Fibroblast of mammary gland (primary cell): ENCODE measurements around the gene SLC8A2.

Source experiments
- DNase-seq: peaks from one replicate; pipeline ENCODE4 v3.0.0-alpha.2; 2010; ENCODE audit warnings: low read depth
- H3K4me3 ChIP-seq: 2 replicates; pipeline ENCODE4 v1.5.1; 2011; ENCODE audit warnings: low read depth, mild to moderate bottlenecking, low read length, moderate library complexity; ENCODE audit not compliant: control insufficient read depth
- CTCF ChIP-seq: conservative IDR thresholded peaks from 2 replicates; pipeline ENCODE4 v1.5.1; 2011; ENCODE audit warnings: low read depth, low read length, inconsistent platforms; ENCODE audit not compliant: control insufficient read depth, insufficient read depth

Gene SLC8A2

GRCh38 chr19:47438793-47439220 lies 32.9 kb downstream of the SLC8A2 start:
- no peak for TF ChIP-seq CTCF
- DNase-seq: no peak
- no peak overlapping the region for H3K4me3 ChIP-seq

GRCh38 chr19:47437500-47437899 lies 34.2 kb downstream of the SLC8A2 start:
- DNase-seq: no peak
- TF ChIP-seq CTCF: no peak
- no peak overlapping the region for H3K4me3 ChIP-seq

- peak; percentile 61 for DNase-seq
- no peak overlapping the region for H3K4me3 ChIP-seq
- TF ChIP-seq CTCF: peak; percentile 79
Observed at GRCh38 chr19:47436712-47437401, 34.8 kb downstream of the SLC8A2 start.

GRCh38 chr19:47435883-47436417 lies 35.7 kb downstream of the SLC8A2 start:
- no peak for DNase-seq
- TF ChIP-seq CTCF: no peak
- H3K4me3 ChIP-seq: no peak overlapping the region

- no peak for DNase-seq
- no peak overlapping the region for H3K4me3 ChIP-seq
- no peak for TF ChIP-seq CTCF
Observed at GRCh38 chr19:47435196-47435595, 36.5 kb downstream of the SLC8A2 start.

GRCh38 chr19:47434088-47434487 lies 37.6 kb downstream of the SLC8A2 start:
- DNase-seq: no peak
- H3K4me3 ChIP-seq: no peak overlapping the region
- TF ChIP-seq CTCF: no peak
